Vagina (tissue), 2 donors: ENCODE results near the gene DSCAML1. TPM values are rescaled to one million over a fixed set of nuclear protein-coding genes. Genes with fewer than 3 reads are reported as not detected.

Experiments used
- DNase-seq, 2 donors: peaks; one replicate each; pipeline ENCODE4 v3.0.0-alpha.2; 2017; ENCODE audit errors: extremely low spot score in 2 of 2
- H3K27ac ChIP-seq: fragments of 200-600 bp; sonication (generic); one replicate; pipeline ENCODE4 v1.5.1; 2019
- H3K27me3 ChIP-seq: fragments of 200-600 bp; sonication (generic); one replicate; pipeline ENCODE4 v1.5.1; 2019
- H3K36me3 ChIP-seq, 2 donors: fragments of 200-600 bp; sonication (generic); one replicate each; pipeline ENCODE4 v1.5.1; 2017 to 2019
- H3K4me1 ChIP-seq: fragments of 200-600 bp; sonication (generic); one replicate; pipeline ENCODE4 v1.5.1; 2019
- H3K4me3 ChIP-seq, 2 donors: fragments of 200-600 bp; sonication (generic); 1 replicate in 1 of 2; 2 replicates in 1 of 2; pipeline ENCODE4 v1.5.1; 2016 to 2019
- H3K9me3 ChIP-seq: fragments of 200-600 bp; sonication (generic); one replicate; pipeline ENCODE4 v1.5.1; 2019
- CTCF ChIP-seq, 3 experiments: fragments of 450-650 bp in 2 of 3; fragments of 200-600 bp in 1 of 3; sonication (generic) in 1 of 3; IDR thresholded peaks; one replicate each; pipeline ENCODE4 v1.5.1; 2017 to 2019; ENCODE audit warnings: antibody characterized with exemption in 3 of 3, mild to moderate bottlenecking in 2 of 3, moderate library complexity in 2 of 3
- POLR2A ChIP-seq, 2 donors: fragments of 450-650 bp; IDR thresholded peaks; one replicate each; pipeline ENCODE4 v1.6.1; 2017; ENCODE audit warnings: antibody characterized with exemption in 2 of 2, mild to moderate bottlenecking in 2 of 2, moderate library complexity in 2 of 2
- POLR2AphosphoS5 ChIP-seq, 2 donors: sonication (generic); formaldehyde crosslinking; IDR thresholded peaks; one replicate each; pipeline ENCODE4 v1.9.0; 2017; ENCODE audit warnings: antibody characterized with exemption in 2 of 2, mild to moderate bottlenecking in 2 of 2, low read depth in 1 of 2; ENCODE audit not compliant: insufficient read depth in 1 of 2
- intact Hi-C: fragments of 100-400 bp; cut with DNase I; formaldehyde crosslinking; loops from one replicate; pipeline ENCODE4 v1.15.1; 2023
- total RNA-seq: library from RNA; depleted of rRNA; stranded (reverse); fragments of >200 nt; gene quantifications from one replicate; pipeline ENCODE4 v1.2.3, GENCODE V29; 2016

DSCAML1 gene
- total RNA-seq, 1 donor from 2014 or later, result 0.25 TPM

- no peaks in the 10 kb centered on the region for H3K36me3 ChIP-seq
- no peaks in the 10 kb centered on the region for H3K27me3 ChIP-seq
- DNase-seq, result no peak
- H3K4me1 ChIP-seq, result peaks cover 13% of the 10 kb centered on the region
- intact Hi-C loops, result no loop called here
- TF ChIP-seq CTCF (IDR thresholded peaks at IDR 0.05) (no peak), POLR2A (IDR thresholded peaks at IDR 0.05) (no peak), POLR2AphosphoS5 (IDR thresholded peaks at IDR 0.05; ENCODE audit: insufficient read depth in 1 of 2, low read depth in 1 of 2) (no peak)
- no peak overlapping the region for H3K4me3 ChIP-seq
- no peak overlapping the region for H3K27ac ChIP-seq
- H3K9me3 ChIP-seq, result no peaks in the 10 kb centered on the region
These were observed 285.5 kb downstream of the DSCAML1 start for GRCh38 chr11:117511483-117511930.

- no peak for TF ChIP-seq POLR2AphosphoS5 (IDR thresholded peaks at IDR 0.05; ENCODE audit: insufficient read depth in 1 of 2, low read depth in 1 of 2)
- no peak for TF ChIP-seq POLR2A (IDR thresholded peaks at IDR 0.05)
- no peak for TF ChIP-seq CTCF (IDR thresholded peaks at IDR 0.05)
- H3K4me3 ChIP-seq, result no peak overlapping the region
- H3K36me3 ChIP-seq, result no peaks in the 10 kb centered on the region
- H3K27ac ChIP-seq, result no peak overlapping the region
- H3K4me1 ChIP-seq, result peaks cover 13% of the 10 kb centered on the region
- H3K27me3 ChIP-seq, result no peaks in the 10 kb centered on the region
- H3K9me3 ChIP-seq, result no peaks in the 10 kb centered on the region
- intact Hi-C loops, result no loop called here
- no peak for DNase-seq
These were observed 286.4 kb downstream of the DSCAML1 start for GRCh38 chr11:117510646-117511045.

GRCh38 chr11:117509543-117509942 lies 287.5 kb downstream of the DSCAML1 start:
- TF ChIP-seq POLR2A (IDR thresholded peaks at IDR 0.05) (no peak), POLR2AphosphoS5 (IDR thresholded peaks at IDR 0.05; ENCODE audit: insufficient read depth in 1 of 2, low read depth in 1 of 2) (no peak), CTCF (IDR thresholded peaks at IDR 0.05) (no peak)
- no peaks in the 10 kb centered on the region for H3K27me3 ChIP-seq
- H3K4me1 ChIP-seq, result peaks cover 13% of the 10 kb centered on the region
- H3K9me3 ChIP-seq, result no peaks in the 10 kb centered on the region
- intact Hi-C loops, result no loop called here
- H3K4me3 ChIP-seq, result no peak overlapping the region
- H3K27ac ChIP-seq, result no peak overlapping the region
- no peak for DNase-seq
- H3K36me3 ChIP-seq, result no peaks in the 10 kb centered on the region

- Histone ChIP-seq H3K36me3 (no peaks in the 10 kb centered on the region), H3K4me1 (peaks cover 8% of the 10 kb centered on the region), H3K9me3 (no peaks in the 10 kb centered on the region), H3K4me3 (no peak overlapping the region), H3K27me3 (no peaks in the 10 kb centered on the region), H3K27ac (no peak overlapping the region)
- intact Hi-C loops, result no loop called here
- no peak for TF ChIP-seq POLR2AphosphoS5 (IDR thresholded peaks at IDR 0.05; ENCODE audit: insufficient read depth in 1 of 2, low read depth in 1 of 2)
- TF ChIP-seq POLR2A (IDR thresholded peaks at IDR 0.05), result no peak
- TF ChIP-seq CTCF (IDR thresholded peaks at IDR 0.05), result no peak
- no peak for DNase-seq
These were observed 290.0 kb downstream of the DSCAML1 start for GRCh38 chr11:117506971-117507370.

GRCh38 chr11:117505285-117505970 lies 291.6 kb downstream of the DSCAML1 start:
- TF ChIP-seq POLR2A (IDR thresholded peaks at IDR 0.05) (no peak), POLR2AphosphoS5 (IDR thresholded peaks at IDR 0.05; ENCODE audit: insufficient read depth in 1 of 2, low read depth in 1 of 2) (no peak), CTCF (IDR thresholded peaks at IDR 0.05) (no peak)
- Histone ChIP-seq H3K4me3 (no peak overlapping the region), H3K4me1 (no peaks in the 10 kb centered on the region), H3K27me3 (no peaks in the 10 kb centered on the region), H3K9me3 (no peaks in the 10 kb centered on the region), H3K27ac (no peak overlapping the region), H3K36me3 (no peaks in the 10 kb centered on the region)
- no peak for DNase-seq
- intact Hi-C loops, result no loop called here
